Coronary artery (tissue), 2 donors: ENCODE results near the gene BTN1A1.
"Not testable (repeated sequence)": the region's sequence is repeated elsewhere in the genome, so short reads cannot be mapped to it uniquely, and the experiment has no call there.

Source experiments
- DNase-seq: peaks from one replicate; pipeline ENCODE4 v3.0.0-alpha.2; 2017; ENCODE audit warnings: low spot score
- H3K27ac ChIP-seq, 2 donors: fragments of 200-600 bp; sonication (generic); one replicate each; pipeline ENCODE4 v1.5.1; 2016 to 2019
- H3K4me3 ChIP-seq: fragments of 200-600 bp; sonication (generic); 2 replicates; pipeline ENCODE4 v1.5.1; 2016; ENCODE audit warnings: mild to moderate bottlenecking, moderate library complexity
- TF ChIP-seq, protein P1 (sequence below): fragments of 200-600 bp; sonication (generic); IDR thresholded peaks from one replicate; pipeline ENCODE4 v1.5.1; 2019; ENCODE audit warnings: antibody characterized with exemption

Gene BTN1A1

DNA sequence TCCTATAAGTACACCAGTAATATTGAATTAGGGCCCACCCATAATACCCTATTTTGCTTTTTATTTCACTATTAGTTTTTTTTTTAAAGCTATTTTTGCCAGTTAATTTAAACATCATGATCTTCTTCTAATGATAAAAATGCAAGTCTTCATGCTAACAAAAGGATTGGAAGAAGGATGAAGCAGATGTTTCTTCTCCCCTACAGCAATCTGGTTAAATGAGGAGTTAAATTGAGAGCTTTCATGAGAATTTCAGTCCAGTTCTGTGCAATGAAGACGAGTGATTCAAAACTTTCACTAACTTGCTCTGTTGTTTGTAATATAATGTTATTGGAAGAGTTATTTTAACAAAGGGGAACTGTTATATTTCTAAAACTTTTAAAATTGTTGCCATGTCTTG, 41.5 kb downstream of the BTN1A1 start:
- TF ChIP-seq, protein P1, sequence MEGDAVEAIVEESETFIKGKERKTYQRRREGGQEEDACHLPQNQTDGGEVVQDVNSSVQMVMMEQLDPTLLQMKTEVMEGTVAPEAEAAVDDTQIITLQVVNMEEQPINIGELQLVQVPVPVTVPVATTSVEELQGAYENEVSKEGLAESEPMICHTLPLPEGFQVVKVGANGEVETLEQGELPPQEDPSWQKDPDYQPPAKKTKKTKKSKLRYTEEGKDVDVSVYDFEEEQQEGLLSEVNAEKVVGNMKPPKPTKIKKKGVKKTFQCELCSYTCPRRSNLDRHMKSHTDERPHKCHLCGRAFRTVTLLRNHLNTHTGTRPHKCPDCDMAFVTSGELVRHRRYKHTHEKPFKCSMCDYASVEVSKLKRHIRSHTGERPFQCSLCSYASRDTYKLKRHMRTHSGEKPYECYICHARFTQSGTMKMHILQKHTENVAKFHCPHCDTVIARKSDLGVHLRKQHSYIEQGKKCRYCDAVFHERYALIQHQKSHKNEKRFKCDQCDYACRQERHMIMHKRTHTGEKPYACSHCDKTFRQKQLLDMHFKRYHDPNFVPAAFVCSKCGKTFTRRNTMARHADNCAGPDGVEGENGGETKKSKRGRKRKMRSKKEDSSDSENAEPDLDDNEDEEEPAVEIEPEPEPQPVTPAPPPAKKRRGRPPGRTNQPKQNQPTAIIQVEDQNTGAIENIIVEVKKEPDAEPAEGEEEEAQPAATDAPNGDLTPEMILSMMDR = no peak
- no peak overlapping the region for H3K4me3 ChIP-seq
- no peak for DNase-seq
- H3K27ac ChIP-seq = no peak overlapping the region

DNA sequence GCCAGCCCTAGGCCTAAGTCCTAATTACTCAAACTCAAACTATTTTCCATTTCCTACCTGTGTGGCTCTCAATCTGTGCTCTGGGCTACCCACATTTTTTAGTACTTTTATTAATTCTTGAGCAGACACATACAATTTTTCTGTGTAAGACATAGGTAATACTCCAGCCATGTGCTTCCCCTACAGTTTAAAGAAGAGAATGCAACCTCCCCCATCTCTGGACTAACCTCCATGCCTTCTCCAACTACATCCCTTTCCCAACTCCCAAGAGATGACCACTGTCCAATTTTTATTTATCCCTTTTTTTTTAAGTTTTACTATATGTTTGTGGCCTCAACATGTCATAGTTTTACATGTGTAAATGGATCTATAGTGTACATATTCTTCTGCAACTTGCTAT, 43.9 kb downstream of the BTN1A1 start:
- no peak for DNase-seq
- TF ChIP-seq, protein P1 = no peak
- Histone ChIP-seq H3K4me3 (no peak overlapping the region), H3K27ac (no peak overlapping the region)

DNA sequence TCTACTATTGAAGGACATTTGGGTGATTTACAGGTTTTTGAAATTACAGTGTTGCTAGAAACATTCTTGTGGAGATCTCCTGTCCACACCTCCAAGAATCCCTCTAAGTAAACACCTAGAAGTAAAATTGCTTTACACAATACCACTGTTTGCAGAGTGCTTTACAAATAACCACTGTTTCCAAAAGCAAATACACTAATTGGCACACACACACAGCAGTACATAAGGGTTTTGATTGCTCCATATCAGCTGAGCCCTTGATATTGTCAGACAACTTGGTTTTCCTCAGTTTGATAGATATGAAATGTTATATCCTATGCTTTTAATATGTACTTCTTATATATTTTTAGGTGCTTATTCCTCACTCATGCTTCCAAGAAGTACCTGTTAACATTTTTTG, 44.4 kb downstream of the BTN1A1 start:
- TF ChIP-seq, protein P1 = no peak

GRCh38 chr6:26545627-26546026, 45.5 kb downstream of the BTN1A1 start:
- no peak overlapping the region for H3K4me3 ChIP-seq
- DNase-seq = no peak
- TF ChIP-seq, protein P1 = no peak

More for the DNA sequence above, 44.4 kb downstream of the BTN1A1 start:
- Histone ChIP-seq H3K27ac (no peak overlapping the region), H3K4me3 (no peak overlapping the region)
- DNase-seq = no peak

DNA sequence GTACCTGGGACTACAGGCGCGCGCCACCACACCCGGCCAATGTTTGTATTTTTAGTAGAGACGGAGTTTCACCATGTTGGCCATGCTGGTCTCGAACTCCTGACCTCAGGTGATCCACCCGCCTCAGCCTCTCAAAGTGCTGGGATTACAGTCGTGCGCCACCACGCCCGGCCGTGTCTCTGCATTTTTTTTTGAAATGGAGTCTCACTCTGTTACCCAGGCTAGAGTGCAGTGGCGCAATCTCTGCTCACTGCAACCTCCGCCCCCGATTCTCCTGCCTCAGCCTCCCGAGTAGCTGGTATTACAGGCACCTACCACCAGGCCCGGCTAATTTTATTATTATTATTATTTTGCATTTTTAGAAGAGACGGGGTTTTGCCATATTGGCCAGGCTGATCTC, 47.3 kb downstream of the BTN1A1 start:
- DNase-seq, H3K27ac ChIP-seq, H3K4me3 ChIP-seq: not testable (repeated sequence)

More at GRCh38 chr6:26545627-26546026, 45.5 kb downstream of the BTN1A1 start:
- no peak overlapping the region for H3K27ac ChIP-seq

GRCh38 chr6:26550250-26550993, 50.3 kb downstream of the BTN1A1 start:
- Histone ChIP-seq H3K27ac (peak overlapping the region in 1 of 2 donors; percentile 63), H3K4me3 (peak overlapping the region; percentile 80)
- no peak for DNase-seq
- TF ChIP-seq, protein P1 = no peak

GRCh38 chr6:26552205-26552604, 52.1 kb downstream of the BTN1A1 start:
- no peak overlapping the region for H3K4me3 ChIP-seq
- TF ChIP-seq, protein P1 = no peak
- no peak for DNase-seq
- no peak overlapping the region for H3K27ac ChIP-seq
